ENCODE measurements around the gene G2E3.

Gene G2E3, protein sequence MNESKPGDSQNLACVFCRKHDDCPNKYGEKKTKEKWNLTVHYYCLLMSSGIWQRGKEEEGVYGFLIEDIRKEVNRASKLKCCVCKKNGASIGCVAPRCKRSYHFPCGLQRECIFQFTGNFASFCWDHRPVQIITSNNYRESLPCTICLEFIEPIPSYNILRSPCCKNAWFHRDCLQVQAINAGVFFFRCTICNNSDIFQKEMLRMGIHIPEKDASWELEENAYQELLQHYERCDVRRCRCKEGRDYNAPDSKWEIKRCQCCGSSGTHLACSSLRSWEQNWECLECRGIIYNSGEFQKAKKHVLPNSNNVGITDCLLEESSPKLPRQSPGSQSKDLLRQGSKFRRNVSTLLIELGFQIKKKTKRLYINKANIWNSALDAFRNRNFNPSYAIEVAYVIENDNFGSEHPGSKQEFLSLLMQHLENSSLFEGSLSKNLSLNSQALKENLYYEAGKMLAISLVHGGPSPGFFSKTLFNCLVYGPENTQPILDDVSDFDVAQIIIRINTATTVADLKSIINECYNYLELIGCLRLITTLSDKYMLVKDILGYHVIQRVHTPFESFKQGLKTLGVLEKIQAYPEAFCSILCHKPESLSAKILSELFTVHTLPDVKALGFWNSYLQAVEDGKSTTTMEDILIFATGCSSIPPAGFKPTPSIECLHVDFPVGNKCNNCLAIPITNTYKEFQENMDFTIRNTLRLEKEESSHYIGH

DNA sequence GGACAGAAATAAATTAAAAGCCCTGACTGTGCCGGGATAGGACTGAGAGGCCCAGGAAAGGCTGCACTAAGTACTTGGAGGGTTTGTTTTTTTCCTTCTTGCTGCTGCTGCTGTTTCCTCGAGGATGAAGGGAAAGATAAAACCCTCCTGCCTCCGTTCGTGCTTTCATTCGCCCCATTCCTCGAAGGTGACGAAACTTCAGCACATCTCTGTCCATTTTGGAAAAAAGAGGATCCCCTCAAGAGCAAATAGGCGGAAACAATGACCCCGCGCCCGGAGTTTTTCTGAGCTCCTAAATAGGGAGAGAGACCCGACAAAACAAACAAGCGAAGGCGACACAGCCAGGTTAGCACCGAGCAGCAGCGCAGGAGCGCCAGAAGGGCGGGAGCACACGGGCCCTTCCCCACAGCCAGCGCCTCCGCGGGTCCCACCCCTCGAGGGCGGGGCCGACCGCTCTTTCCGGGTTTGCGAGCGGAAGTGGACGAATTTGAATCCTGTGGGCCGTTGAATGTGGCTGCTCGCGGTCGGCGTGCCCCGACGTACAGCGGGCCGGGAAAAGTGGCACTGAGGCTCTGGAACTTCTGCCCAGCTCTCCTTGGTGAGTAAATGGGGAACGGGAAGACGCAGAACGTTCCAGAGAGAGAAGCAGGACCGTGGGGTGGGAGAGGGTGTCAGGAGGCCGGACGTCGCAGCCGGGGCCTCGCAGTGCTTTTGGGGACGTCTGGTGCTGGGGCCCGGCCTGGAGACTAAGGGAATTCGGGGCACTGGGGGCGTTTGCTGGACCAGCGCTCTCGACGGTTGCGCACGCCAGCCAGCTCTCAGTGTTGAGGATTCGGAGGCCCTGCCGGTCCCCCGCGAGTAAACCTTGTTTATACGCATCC, at the start of gene G2E3:
G2E3 (plus strand) TSS at position 484 of the 881 bp plus-strand sequence. CDS start 21,922 bp downstream, outside the sequence.
- TF ChIP-seq, protein P1, sequence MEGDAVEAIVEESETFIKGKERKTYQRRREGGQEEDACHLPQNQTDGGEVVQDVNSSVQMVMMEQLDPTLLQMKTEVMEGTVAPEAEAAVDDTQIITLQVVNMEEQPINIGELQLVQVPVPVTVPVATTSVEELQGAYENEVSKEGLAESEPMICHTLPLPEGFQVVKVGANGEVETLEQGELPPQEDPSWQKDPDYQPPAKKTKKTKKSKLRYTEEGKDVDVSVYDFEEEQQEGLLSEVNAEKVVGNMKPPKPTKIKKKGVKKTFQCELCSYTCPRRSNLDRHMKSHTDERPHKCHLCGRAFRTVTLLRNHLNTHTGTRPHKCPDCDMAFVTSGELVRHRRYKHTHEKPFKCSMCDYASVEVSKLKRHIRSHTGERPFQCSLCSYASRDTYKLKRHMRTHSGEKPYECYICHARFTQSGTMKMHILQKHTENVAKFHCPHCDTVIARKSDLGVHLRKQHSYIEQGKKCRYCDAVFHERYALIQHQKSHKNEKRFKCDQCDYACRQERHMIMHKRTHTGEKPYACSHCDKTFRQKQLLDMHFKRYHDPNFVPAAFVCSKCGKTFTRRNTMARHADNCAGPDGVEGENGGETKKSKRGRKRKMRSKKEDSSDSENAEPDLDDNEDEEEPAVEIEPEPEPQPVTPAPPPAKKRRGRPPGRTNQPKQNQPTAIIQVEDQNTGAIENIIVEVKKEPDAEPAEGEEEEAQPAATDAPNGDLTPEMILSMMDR (IDR thresholded peaks at IDR 0.05), result no peak
- no peak for TF ChIP-seq ZFX (IDR thresholded peaks at IDR 0.05; ENCODE audit: borderline replicate concordance)
- peak within 1 kb of the TSS; percentile 70 for H3K27ac ChIP-seq

DNA sequence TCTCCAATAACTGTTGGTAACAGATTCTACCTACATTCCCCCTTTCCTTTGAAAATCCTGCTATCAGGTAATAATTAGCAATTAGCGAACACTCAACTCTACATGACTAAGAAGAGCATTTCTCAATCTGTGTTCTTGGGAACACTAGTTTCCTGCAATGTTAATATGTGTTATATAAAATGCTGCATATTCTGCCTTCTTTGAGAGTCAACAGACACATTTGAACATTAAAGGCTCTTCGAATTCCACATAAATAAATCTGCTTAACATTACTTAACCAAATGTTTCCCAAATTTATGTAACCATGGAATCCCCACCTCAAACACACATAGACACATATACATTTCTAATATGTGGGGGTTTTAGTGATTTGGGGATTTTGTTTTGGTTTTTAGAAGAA, 41.2 kb upstream of the G2E3 start:
- H3K27ac ChIP-seq, result no peak overlapping the region
- no peak for TF ChIP-seq ZFX (IDR thresholded peaks at IDR 0.05; ENCODE audit: borderline replicate concordance)

DNA sequence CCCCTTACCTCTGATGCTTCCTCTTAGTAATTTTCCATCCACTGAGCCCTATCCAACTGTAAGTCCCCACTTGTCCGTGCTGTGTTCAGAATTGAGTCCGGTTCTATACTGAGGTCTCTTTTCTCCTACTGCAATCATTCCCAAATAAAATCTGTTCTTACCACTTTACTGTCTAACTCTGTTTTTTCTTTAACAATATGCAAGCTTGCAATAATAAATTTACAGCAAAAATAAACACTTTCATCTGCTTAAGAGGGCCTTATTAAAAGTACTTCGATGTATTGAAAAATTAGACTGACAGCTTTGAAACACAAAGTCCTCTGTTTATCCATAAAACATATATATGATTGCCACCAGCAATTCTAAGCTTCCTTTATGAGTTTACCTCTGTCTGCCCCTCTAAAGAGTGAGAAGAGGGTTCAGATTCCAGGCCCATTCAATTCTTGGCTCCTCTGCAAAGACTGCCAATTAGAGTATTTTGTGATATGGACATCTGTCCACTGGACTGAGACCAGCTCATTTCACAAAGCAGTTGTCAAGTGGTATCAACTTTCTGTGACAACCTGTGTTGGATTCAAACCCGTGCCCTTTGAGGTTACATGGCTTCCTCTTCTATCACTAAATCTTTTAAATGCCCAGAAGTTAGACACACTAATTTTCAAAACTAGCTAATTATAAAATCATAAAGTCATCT, 39.9 kb upstream of the G2E3 start:
- TF ChIP-seq ZFX (IDR thresholded peaks at IDR 0.05; ENCODE audit: borderline replicate concordance), result no peak
- TF ChIP-seq, protein P1 (IDR thresholded peaks at IDR 0.05), result no peak
- no peak overlapping the region for H3K27ac ChIP-seq

DNA sequence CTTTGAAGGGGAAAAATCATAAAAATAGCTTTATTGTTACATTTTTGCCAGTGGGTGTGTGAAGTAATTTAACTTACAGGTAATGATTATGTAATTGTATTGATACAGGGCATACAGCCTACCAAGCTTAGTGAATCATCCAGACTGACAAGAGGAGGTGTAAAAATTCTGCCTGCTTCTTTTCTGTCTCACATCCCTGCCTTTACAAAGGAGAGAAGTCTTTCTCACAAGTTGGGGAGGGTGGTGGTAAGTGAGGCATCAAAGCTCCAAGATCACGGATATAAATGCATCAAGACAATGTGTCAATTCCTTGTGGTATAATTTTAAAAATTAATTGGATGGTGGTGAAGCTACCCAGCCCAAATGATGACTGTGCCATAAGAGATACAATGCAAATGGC, 39.0 kb upstream of the G2E3 start:
- H3K27ac ChIP-seq, result no peak overlapping the region
- TF ChIP-seq, protein P1 (IDR thresholded peaks at IDR 0.05), result no peak
- no peak for TF ChIP-seq ZFX (IDR thresholded peaks at IDR 0.05; ENCODE audit: borderline replicate concordance)

DNA sequence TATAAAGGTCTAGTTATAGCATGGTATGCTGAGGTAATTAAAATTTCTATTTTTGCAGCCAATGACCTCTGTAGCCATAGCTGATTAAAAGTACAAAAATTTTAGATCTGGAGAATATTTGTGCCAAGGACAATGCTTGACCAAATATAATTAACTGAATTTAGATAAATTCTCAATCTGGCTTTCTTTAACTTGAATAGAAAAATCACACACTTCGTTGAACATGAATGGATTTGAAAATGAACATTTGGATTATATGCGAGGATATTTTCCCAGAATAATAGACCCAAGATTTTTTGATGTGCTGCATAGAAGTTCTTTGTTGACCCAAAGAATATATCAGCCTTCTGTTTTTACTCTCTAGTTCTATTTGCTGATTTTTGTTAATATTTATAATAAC, 38.4 kb upstream of the G2E3 start:
- TF ChIP-seq, protein P1 (IDR thresholded peaks at IDR 0.05), result no peak
- TF ChIP-seq ZFX (IDR thresholded peaks at IDR 0.05; ENCODE audit: borderline replicate concordance), result no peak
- no peak overlapping the region for H3K27ac ChIP-seq

DNA sequence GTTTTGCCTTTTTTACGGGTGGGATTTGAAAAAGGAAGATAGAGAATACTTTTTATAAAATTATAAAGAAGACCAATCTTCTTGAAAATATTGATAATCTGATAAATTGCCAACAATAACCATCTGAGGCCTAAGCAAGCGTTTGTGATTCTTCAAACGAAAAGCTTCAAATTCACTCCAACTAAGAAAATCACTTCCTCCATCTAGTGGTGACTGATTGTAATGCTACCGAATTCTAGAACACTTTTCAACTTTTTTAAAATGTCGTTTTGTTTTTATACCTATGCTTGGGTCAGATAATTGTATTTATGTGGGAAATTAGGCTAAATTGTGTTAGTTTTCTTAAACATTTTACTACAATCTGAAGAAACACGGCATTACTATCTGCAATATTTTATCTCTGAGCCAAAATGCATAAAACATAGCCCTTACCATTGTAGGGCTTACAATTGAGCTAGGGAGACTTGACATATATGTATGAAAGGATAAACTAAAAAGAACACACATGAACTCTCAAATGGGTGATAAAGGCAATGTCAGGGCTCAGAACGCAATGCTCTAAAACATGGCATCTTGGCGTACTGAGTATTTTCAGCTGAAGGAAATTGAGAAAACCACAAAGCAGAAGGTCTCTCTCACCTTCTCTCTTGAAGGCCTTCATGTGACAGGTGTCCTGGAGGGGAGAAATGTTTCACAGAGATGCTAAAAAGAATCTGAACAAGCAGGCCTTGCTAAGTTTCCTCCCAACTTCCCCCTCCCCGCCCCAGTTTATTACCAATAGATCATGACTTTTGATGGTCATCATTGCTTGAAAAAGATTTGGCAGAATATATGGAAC, 36.8 kb upstream of the G2E3 start:
- TF ChIP-seq ZFX (IDR thresholded peaks at IDR 0.05; ENCODE audit: borderline replicate concordance), result no peak
- TF ChIP-seq, protein P1 (IDR thresholded peaks at IDR 0.05), result peak; percentile 81

More for the DNA sequence above, 36.8 kb upstream of the G2E3 start:
- no peak overlapping the region for H3K27ac ChIP-seq

Measured in 22Rv1 (cell line).